ENCODE results near the gene FRAT2.

DNA sequence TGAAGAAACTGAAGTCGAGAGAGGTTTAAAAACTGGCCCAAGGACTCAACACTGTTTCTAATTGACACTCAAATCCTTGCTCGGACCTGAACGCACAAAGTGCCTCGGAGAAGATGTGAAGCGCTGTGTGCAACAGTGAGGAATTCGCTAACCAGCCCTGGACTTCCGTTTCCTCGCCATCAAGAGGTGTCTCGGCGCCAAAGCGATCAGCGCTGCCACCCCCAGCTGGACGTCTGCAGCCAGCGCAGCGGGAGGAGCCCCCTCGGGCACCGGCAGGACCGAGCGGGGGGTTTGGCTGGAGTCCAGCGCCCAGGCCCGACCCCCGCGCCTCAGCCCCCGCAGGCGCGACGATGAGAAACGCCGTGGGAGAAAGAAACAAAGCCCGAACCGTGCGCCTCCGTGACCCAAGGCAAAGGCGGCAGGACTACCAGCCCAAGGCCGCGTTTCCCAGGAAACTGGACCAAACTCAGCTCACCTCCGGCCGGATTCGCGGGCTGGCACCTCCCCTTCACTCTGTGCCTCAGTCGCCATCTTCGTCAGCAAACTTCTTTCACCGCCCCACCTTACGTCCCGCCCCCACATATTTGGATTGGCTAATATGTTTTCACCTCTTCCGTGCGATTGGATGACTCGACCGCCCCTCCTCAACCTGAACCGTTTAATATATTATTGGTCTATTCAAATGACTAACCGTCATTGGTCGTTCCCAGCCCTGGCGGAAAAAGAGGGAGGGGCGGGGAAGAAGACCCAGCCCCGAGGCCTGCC is 42.2 kb downstream of the FRAT2 start, which contains the start of gene ARHGAP19:
- TF ChIP-seq POLR2A (IDR thresholded peaks at IDR 0.05): no peak
- TF ChIP-seq, protein P1, sequence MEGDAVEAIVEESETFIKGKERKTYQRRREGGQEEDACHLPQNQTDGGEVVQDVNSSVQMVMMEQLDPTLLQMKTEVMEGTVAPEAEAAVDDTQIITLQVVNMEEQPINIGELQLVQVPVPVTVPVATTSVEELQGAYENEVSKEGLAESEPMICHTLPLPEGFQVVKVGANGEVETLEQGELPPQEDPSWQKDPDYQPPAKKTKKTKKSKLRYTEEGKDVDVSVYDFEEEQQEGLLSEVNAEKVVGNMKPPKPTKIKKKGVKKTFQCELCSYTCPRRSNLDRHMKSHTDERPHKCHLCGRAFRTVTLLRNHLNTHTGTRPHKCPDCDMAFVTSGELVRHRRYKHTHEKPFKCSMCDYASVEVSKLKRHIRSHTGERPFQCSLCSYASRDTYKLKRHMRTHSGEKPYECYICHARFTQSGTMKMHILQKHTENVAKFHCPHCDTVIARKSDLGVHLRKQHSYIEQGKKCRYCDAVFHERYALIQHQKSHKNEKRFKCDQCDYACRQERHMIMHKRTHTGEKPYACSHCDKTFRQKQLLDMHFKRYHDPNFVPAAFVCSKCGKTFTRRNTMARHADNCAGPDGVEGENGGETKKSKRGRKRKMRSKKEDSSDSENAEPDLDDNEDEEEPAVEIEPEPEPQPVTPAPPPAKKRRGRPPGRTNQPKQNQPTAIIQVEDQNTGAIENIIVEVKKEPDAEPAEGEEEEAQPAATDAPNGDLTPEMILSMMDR (IDR thresholded peaks at IDR 0.05): no peak
